ENCODE measurements around the gene SSR3. TPM values are rescaled to one million over a fixed set of nuclear protein-coding genes. Genes with fewer than 3 reads are reported as not detected.

Gene SSR3
- total and polyA plus RNA-seq, 2 donors (not counting 3 experiments of a cell fraction or from before 2014, with no cell fraction given): 155 to 355 TPM

GRCh38 chr3:156533205-156533604 is 21.7 kb downstream of the SSR3 start:
- no peaks in the 10 kb centered on the region for H3K9me1 ChIP-seq (replicated peaks; ENCODE audit: control insufficient read depth, extremely low read depth, insufficient read depth, low read length)
- no TSS peak for BruUV-seq (replicated peaks)
- no peak overlapping the region for H3K9ac ChIP-seq (replicated peaks; ENCODE audit: extremely low read depth, insufficient read depth, low read length)
- H4K20me1 ChIP-seq (replicated peaks; ENCODE audit: control insufficient read depth, extremely low read depth, insufficient read depth, low read length): no peaks in the 10 kb centered on the region
- DNase-seq (ENCODE audit: low read depth, low spot score) (no peak), FAIRE-seq (no peak)
- peaks cover 0 to 2% of the 10 kb centered on the region in 2 experiments for H3K36me3 ChIP-seq (ENCODE audit: control insufficient read depth in 2 of 2, extremely low read depth in 1 of 2, insufficient read depth in 2 of 2, low read length in 2 of 2)
- no peaks in the 10 kb centered on the region for H3K79me2 ChIP-seq (ENCODE audit: control insufficient read depth, insufficient read depth, low read length)
- peaks cover 7% of the 10 kb centered on the region for H3K4me1 ChIP-seq (ENCODE audit: control insufficient read depth, extremely low read depth, insufficient read depth, low read length)
- intact Hi-C loops (cut with micrococcal nuclease) (no loop called here), dilution Hi-C loops (cut with MboI; ENCODE audit: extremely low pct_ligation_motif_present, low sequenced_read_pairs) (no loop called here)
- CTCF ChIA-PET: interaction anchor here (0.8 to 1.0 kb wide), 2 partner anchors 16 to 604 kb away, joined by 3 read pairs; no protein-coding TSS in a partner anchor
- TF ChIP-seq FOS (IDR thresholded peaks at IDR 0.05; ENCODE audit: borderline replicate concordance, insufficient read depth, low read length) (no peak), POLR2AphosphoS5 (IDR thresholded peaks at IDR 0.05; ENCODE audit: insufficient read depth, low read depth, low read length) (no peak), GATA2 (IDR thresholded peaks at IDR 0.05; ENCODE audit: insufficient read depth, insufficient read length, low read depth, low read length) (no peak), POLR2A (IDR thresholded peaks at IDR 0.05; ENCODE audit: low read depth, low read length) (no peak), CTCF (IDR thresholded peaks at IDR 0.05; ENCODE audit: extremely low read depth in 1 of 2, insufficient read depth in 1 of 2, low read depth in 1 of 2, low read length in 2 of 2) (no peak), EZH2 (IDR thresholded peaks at IDR 0.05; ENCODE audit: borderline replicate concordance, low read depth, low read length, severe bottlenecking) (no peak), MAX (IDR thresholded peaks at IDR 0.05; ENCODE audit: insufficient read depth, insufficient read length) (no peak), MYC (IDR thresholded peaks at IDR 0.05; ENCODE audit: low read depth, low read length) (no peak), JUN (IDR thresholded peaks at IDR 0.05; ENCODE audit: borderline replicate concordance, insufficient read depth, insufficient read length, low read depth) (no peak)
- H3K27ac ChIP-seq (ENCODE audit: insufficient read depth, low read depth, low read length): no peak overlapping the region
- POLR2A ChIA-PET: no interaction called here
- H3K4me2 ChIP-seq (ENCODE audit: insufficient read depth, low read length): no peak overlapping the region
- no peaks in the 10 kb centered on the region for H3K27me3 ChIP-seq (ENCODE audit: control insufficient read depth in 2 of 2, insufficient read depth in 2 of 2, low read length in 2 of 2)
- no peak overlapping the region for H2AFZ ChIP-seq (ENCODE audit: low read depth, low read length)
- H3K9me3 ChIP-seq (replicated peaks; ENCODE audit: control insufficient read depth, insufficient read depth, low read length): no peaks in the 10 kb centered on the region
- H3K4me3 ChIP-seq (replicated peaks in 1 of 3; ENCODE audit: insufficient read depth in 1 of 3, low read depth in 1 of 3, low read length in 3 of 3): no peak overlapping the region
